ENCODE results near the gene ABCB6.
"Not testable (repeated sequence)": the region's sequence is repeated elsewhere in the genome, so short reads cannot be mapped to it uniquely, and the experiment has no call there.

The ABCB6 gene

DNA sequence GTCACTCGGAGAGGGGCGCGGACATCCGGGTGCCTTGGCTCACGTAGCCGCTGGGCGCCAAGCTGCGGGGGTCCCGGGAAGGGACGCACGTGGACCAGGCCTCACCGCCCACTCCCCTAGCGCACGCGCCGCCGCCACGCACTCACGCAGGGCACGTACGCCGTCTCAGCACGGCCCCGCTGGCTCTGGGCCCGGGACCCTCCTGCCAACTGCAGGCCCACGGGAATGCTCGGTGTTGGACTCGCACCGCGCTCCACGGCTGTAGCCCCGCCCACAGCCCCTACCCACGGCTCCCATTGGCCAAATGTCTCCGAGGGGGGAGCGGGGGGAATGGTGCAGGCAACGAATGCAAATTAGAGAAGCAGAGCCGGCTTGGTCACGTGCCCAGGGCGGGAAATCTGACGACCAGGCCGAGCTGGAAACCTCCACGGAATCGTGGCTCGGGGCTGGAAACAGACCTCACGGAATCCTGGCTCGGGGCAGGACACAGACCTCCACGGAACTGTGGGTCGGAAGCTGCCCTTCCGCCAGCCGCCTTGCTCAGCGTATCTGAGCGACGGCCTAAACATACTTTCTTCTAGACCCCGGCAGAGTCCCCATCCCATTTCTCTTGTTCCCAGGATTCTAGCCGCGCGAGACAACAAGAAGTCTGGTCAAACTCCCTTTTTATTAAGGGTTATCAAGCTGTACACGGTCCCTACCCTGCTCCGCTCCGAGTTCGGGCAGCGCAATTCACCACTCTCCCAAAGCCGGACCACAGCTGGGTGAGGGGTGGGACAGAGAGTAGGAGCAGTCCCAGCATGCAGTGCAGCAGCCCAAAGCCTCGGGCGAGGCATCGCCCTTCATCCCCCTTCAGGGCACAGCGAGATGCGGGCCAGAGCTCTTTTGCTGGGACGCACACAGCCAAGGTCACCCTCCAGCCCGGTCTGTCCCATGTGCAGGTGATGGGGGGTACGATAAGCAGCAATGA is at the start of gene ABCB6:
ABCB6 (minus strand) TSS at position 227 of the 970 bp plus-strand sequence. CDS start 285 bp downstream, outside the sequence.
- H3K4me3 ChIP-seq (ENCODE audit: insufficient read length, low read depth) = peak within 1 kb of the TSS; percentile 70
- no peaks in the 10 kb centered on the region for H3K27me3 ChIP-seq (ENCODE audit: insufficient read depth, insufficient read length)
- peak; percentile 81 for DNase-seq (ENCODE audit: low read depth, low spot score)
- H3K36me3 ChIP-seq (ENCODE audit: insufficient read depth, insufficient read length, low read length) = peaks cover 78% of the 10 kb centered on the region
- peak within 1 kb of the TSS; percentile 88 for H3K9ac ChIP-seq (ENCODE audit: insufficient read length, low read depth)
- peaks cover 10% of the 10 kb centered on the region for H3K4me1 ChIP-seq (ENCODE audit: insufficient read depth, insufficient read length)
- TF ChIP-seq SUZ12 (IDR thresholded peaks at IDR 0.05; ENCODE audit: extremely low read depth, insufficient read depth, insufficient read length) (no peak), YY1 (IDR thresholded peaks at IDR 0.05; ENCODE audit: insufficient read depth, insufficient read length) (no peak), ZNF274 (IDR thresholded peaks at IDR 0.05; ENCODE audit: low read depth, low read length) (no peak)
- no peaks in the 10 kb centered on the region for H3K9me3 ChIP-seq (ENCODE audit: insufficient read depth, low read length)

DNA sequence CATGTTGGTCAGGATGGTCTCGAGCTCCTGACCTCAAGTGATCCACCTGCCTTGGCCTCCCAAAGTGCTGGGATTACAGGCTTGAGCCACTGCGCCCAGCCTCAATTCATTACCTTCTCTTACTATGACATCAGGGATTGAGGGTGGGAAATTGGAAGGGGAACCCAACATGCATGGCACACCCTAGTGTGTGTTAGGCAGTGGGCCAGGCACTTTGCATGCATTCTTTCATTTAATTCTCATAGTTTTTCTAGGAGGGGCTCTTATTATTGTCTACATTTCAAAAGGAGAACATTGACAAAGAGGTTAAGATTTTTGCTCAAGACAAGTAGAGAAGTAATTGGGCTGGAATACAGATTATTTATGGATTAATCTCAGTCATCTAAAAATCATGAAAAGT is 49.5 kb upstream of the ABCB6 start:
- Histone ChIP-seq H3K36me3 (ENCODE audit: insufficient read depth, insufficient read length, low read length) (no peaks in the 10 kb centered on the region), H3K9me3 (ENCODE audit: insufficient read depth, low read length) (no peaks in the 10 kb centered on the region), H3K4me3 (ENCODE audit: insufficient read length, low read depth) (no peak overlapping the region), H3K9ac (ENCODE audit: insufficient read length, low read depth) (no peak overlapping the region), H3K27me3 (ENCODE audit: insufficient read depth, insufficient read length) (no peaks in the 10 kb centered on the region), H3K4me1 (ENCODE audit: insufficient read depth, insufficient read length) (peaks cover 3% of the 10 kb centered on the region)
- TF ChIP-seq SUZ12 (IDR thresholded peaks at IDR 0.05; ENCODE audit: extremely low read depth, insufficient read depth, insufficient read length) = no peak
- TF ChIP-seq ZNF274 (IDR thresholded peaks at IDR 0.05; ENCODE audit: low read depth, low read length) = no peak
- no peak for TF ChIP-seq YY1 (IDR thresholded peaks at IDR 0.05; ENCODE audit: insufficient read depth, insufficient read length)
- no peak for DNase-seq (ENCODE audit: low read depth, low spot score)

DNA sequence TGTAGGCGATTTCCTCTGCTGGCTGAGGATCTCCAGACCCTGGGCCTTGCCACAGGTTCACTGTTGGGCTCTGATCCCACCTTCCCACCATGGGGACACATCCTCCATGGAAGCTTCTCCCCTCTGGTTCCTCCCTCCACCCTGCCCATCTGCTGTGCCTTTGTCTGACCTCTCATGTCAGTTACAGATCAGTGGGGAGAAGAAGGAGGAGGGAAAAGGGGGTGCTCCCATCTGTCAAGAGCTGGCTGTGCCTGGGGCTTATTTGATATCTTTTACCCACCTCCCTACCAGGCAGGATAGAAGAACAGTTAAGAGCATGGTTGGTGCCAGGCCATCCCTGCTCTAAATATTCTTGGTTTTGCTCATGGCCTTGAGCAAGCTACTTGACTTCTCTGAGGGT is 48.1 kb upstream of the ABCB6 start:
- no peak for DNase-seq (ENCODE audit: low read depth, low spot score)
- no peak overlapping the region for H3K4me3 ChIP-seq (ENCODE audit: insufficient read length, low read depth)
- no peak for TF ChIP-seq YY1 (IDR thresholded peaks at IDR 0.05; ENCODE audit: insufficient read depth, insufficient read length)
- TF ChIP-seq SUZ12 (IDR thresholded peaks at IDR 0.05; ENCODE audit: extremely low read depth, insufficient read depth, insufficient read length) = no peak
- TF ChIP-seq ZNF274 (IDR thresholded peaks at IDR 0.05; ENCODE audit: low read depth, low read length) = no peak
- no peaks in the 10 kb centered on the region for H3K36me3 ChIP-seq (ENCODE audit: insufficient read depth, insufficient read length, low read length)
- no peak overlapping the region for H3K9ac ChIP-seq (ENCODE audit: insufficient read length, low read depth)
- H3K27me3 ChIP-seq (ENCODE audit: insufficient read depth, insufficient read length) = no peaks in the 10 kb centered on the region
- H3K9me3 ChIP-seq (ENCODE audit: insufficient read depth, low read length) = no peaks in the 10 kb centered on the region
- H3K4me1 ChIP-seq (ENCODE audit: insufficient read depth, insufficient read length) = peaks cover 3% of the 10 kb centered on the region

DNA sequence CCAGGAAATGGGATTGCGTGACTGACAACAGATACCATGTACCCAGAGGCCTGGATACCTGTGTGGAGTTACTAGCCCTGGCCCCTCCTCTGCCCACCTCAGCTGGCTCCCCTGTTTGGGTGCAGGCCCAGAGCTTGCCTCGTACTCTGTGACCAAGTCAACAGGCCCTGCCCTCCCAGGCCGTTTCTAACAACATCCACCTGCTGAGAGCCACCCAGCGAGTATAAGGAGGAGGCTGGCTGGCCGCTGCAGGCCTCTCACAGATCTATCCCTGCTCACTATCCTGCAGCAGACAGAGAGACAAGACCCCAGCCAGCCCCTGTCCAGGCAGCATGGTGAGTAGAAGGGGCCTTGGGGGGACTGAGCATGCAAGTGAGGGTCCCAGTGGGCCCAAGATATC is 47.5 kb upstream of the ABCB6 start:
- Histone ChIP-seq H3K9ac (ENCODE audit: insufficient read length, low read depth) (no peak overlapping the region), H3K9me3 (ENCODE audit: insufficient read depth, low read length) (no peaks in the 10 kb centered on the region), H3K4me3 (ENCODE audit: insufficient read length, low read depth) (no peak overlapping the region), H3K36me3 (ENCODE audit: insufficient read depth, insufficient read length, low read length) (no peaks in the 10 kb centered on the region), H3K27me3 (ENCODE audit: insufficient read depth, insufficient read length) (no peaks in the 10 kb centered on the region), H3K4me1 (ENCODE audit: insufficient read depth, insufficient read length) (peaks cover 3% of the 10 kb centered on the region)
- no peak for DNase-seq (ENCODE audit: low read depth, low spot score)
- TF ChIP-seq SUZ12 (IDR thresholded peaks at IDR 0.05; ENCODE audit: extremely low read depth, insufficient read depth, insufficient read length) (no peak), ZNF274 (IDR thresholded peaks at IDR 0.05; ENCODE audit: low read depth, low read length) (no peak), YY1 (IDR thresholded peaks at IDR 0.05; ENCODE audit: insufficient read depth, insufficient read length) (no peak)

DNA sequence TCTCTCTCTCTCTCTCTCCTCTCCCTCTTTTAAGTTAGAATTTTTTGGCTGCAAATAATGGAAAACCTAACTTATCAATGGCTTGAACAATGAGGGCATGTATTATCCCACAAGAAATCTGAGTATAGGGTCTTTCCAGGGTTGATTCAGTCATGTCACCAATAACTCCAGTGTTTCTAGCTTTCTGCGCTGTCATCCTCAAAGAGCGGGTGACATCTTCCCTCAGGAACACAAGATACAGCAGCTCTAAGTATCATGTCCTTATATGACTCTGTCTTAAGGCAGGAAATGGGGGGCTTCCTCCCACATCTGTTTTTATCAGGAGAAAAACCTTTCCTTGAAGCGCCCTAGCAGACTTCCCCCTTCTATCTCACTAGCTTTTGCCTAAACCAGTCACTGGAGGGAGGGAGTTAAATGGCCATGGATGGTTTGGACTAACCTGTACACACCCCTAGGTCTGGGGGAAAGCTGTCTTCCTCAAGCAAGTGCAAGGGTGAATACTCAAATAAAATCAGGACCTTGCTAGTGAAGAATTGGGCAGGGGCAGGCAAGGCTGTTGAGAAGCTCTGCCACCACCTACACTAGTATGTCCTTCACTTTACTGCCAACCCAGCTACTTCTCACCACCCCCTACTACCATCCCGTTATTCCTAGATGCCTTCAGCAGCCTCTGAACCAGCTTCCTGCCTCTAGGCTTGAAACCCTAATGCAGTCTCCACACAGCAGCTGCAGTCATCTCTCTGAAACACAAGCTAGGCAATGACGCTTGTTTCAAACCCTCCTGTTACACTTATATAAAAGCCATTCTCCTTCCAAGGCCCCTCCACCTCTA is 42.5 kb upstream of the ABCB6 start:
- peaks cover 3% of the 10 kb centered on the region for H3K4me1 ChIP-seq (ENCODE audit: insufficient read depth, insufficient read length)
- H3K9me3 ChIP-seq (ENCODE audit: insufficient read depth, low read length) = no peaks in the 10 kb centered on the region
- no peak for TF ChIP-seq SUZ12 (IDR thresholded peaks at IDR 0.05; ENCODE audit: extremely low read depth, insufficient read depth, insufficient read length)
- no peak for TF ChIP-seq YY1 (IDR thresholded peaks at IDR 0.05; ENCODE audit: insufficient read depth, insufficient read length)
- H3K27me3 ChIP-seq (ENCODE audit: insufficient read depth, insufficient read length) = peaks cover 9% of the 10 kb centered on the region
- no peak overlapping the region for H3K9ac ChIP-seq (ENCODE audit: insufficient read length, low read depth)
- no peaks in the 10 kb centered on the region for H3K36me3 ChIP-seq (ENCODE audit: insufficient read depth, insufficient read length, low read length)
- no peak overlapping the region for H3K4me3 ChIP-seq (ENCODE audit: insufficient read length, low read depth)
- DNase-seq (ENCODE audit: low read depth, low spot score) = no peak

DNA sequence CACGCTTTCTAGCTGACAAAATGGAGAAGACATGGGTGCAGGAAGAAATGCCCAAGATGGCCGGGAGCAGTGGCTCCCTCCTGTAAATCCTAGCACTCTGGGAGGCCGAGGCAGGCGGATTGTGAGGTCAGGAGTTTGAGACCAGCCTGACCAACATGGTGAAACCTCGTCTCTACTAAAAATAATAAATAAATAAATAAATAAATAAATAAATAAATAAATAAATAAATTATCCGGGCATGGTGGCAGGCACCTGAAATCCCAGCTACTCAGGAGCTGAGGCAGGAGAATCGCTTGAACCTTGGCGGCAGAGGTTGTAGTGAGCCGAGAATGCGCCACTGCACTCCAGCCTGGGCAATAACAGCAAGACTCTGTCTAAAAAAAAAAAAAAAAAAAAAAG is 40.2 kb upstream of the ABCB6 start:
- H3K9ac ChIP-seq (ENCODE audit: insufficient read length, low read depth); DNase-seq (ENCODE audit: low read depth, low spot score); H3K9me3 ChIP-seq (ENCODE audit: insufficient read depth, low read length); H3K4me1 ChIP-seq (ENCODE audit: insufficient read depth, insufficient read length); H3K4me3 ChIP-seq (ENCODE audit: insufficient read length, low read depth); H3K36me3 ChIP-seq (ENCODE audit: insufficient read depth, insufficient read length, low read length): not testable (repeated sequence)
- H3K27me3 ChIP-seq (ENCODE audit: insufficient read depth, insufficient read length) = peaks cover 32% of the 10 kb centered on the region

DNA sequence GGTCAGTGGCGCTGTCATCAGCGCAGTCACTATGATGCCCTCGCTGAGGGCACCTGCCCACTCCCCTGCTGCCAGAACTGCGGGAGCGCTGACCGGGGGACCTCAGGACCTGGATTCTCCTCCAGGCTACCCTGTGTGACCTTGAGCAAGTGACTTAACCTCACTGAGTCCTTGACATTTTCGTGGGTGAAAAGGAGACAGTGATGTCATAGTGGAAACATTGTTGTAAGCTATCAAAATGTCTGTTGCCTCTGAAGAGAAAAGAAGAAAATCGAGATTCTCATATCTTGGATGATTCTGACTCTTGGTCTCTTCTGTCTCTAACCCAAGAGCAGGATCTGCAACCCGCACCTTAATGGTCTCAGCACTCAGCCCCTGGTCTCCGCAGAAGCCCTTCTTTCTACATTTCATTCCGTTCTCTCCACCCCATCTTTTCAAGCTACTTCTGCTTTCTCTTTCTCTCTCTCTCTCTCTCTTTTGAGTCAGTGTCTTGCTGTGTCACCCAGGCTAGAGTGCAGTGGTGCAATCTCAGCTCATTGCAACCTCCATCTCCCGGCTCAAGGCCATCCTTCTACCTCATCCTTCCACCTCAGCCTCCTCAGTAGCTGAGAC is 35.9 kb upstream of the ABCB6 start:
- Histone ChIP-seq H3K9ac (ENCODE audit: insufficient read length, low read depth) (no peak overlapping the region), H3K27me3 (ENCODE audit: insufficient read depth, insufficient read length) (peaks cover 57% of the 10 kb centered on the region), H3K9me3 (ENCODE audit: insufficient read depth, low read length) (no peaks in the 10 kb centered on the region), H3K4me3 (ENCODE audit: insufficient read length, low read depth) (peak overlapping the region; percentile 53), H3K36me3 (ENCODE audit: insufficient read depth, insufficient read length, low read length) (peaks cover 18% of the 10 kb centered on the region), H3K4me1 (ENCODE audit: insufficient read depth, insufficient read length) (peaks cover 17% of the 10 kb centered on the region)
- no peak for DNase-seq (ENCODE audit: low read depth, low spot score)
- TF ChIP-seq SUZ12 (IDR thresholded peaks at IDR 0.05; ENCODE audit: extremely low read depth, insufficient read depth, insufficient read length) = no peak
- no peak for TF ChIP-seq YY1 (IDR thresholded peaks at IDR 0.05; ENCODE audit: insufficient read depth, insufficient read length)
- TF ChIP-seq ZNF274 (IDR thresholded peaks at IDR 0.05; ENCODE audit: low read depth, low read length) = no peak
